HL-60/S4 (cell line): Measurements from ENCODE around the gene RASL10B.

ENCODE experiments used
- in situ Hi-C: fragments of 300-500 bp; cut with MboI; formaldehyde crosslinking; loops from 2 replicates; pipeline ENCODE4 v1.14.3; 2022; ENCODE audit warnings: low sequenced_read_pairs

RASL10B gene

DNA sequence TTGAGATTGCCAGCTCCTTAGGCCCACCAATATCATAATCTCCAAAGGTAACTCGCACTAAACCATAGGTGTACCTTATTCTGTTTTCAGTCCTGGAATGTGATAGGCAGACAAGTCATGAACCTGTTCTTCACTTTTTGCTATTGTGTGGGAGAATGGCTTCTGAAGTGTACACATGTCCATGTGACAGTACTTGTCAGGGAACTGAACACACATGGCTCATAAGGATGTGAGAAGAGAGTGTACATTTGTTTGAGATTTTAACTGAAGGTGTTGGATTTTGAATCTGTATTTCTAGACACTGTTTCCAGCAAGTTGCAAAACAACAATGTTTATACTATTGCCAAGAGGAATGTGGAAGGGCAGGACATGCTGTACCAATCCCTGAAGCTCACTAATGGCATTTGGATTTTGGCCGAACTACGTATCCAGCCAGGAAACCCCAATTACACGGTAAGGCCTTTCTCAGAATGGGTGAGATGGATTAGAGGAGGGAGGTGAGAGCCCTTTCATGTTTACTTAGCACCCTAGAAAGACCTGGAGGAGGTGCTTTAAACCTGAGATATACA, 14.5 kb upstream of the RASL10B start:
- in situ Hi-C loops: no loop called here

DNA sequence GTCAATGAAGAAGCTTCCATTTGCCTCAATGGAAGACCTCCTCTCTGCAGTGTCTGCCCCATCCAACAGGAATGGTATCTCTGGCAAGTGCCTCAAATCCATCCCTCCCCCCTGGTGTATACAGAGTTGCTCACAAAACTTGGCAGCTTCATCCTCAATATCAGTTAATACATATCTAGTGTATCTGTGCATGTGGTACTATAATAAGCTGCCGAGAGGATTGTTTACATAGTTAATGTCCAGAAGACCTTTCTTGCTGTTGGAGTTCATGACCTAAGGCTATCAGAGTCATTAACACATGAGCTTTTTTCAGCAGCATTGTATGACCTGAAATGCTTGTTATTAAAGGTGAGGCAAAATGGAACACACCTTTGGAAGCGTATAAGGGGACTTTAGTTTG, 14.0 kb upstream of the RASL10B start:
- in situ Hi-C loops: no loop called here

DNA sequence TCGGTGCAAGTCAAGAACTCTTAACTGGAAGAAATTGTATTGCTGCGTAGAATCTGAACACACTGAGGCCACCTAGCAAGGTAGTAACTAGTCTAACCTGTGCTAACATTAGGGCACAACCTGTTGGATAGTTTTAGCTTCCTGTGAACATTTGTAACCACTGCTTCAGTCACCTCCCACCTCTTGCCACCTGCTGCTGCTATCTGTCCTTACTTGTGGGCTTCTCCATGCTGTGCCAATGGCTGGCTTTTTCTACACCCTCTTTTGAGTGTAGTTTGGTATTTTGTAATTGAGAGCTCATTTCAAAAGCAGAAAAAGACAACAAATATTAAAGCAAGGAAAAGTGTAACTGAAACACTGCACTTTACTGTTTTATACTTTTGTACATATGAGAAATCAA, 7.7 kb upstream of the RASL10B start:
- in situ Hi-C loops: no loop called here

DNA sequence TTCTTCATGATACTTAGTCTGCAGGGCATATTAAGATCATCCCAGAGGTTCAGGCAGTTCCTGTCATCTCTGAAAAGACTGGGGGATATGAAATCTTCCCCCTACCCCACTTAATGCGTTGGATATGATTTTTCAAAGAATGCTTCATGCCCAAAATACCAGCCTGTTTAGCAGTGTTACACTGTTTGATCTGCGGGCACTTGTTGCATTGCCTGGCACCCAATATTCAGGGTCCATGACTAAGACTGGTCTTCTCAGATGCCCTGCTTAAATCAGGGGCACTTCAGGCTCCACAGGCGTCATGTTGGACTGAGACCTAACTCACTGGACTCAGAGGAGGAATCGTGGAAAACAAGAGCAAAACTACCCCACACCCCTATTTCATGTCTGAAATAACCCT, 6.4 kb upstream of the RASL10B start:
- in situ Hi-C loops: loop anchor here (25.0 kb wide), 1 partner anchor 563 kb away; no protein-coding TSS in a partner anchor

DNA sequence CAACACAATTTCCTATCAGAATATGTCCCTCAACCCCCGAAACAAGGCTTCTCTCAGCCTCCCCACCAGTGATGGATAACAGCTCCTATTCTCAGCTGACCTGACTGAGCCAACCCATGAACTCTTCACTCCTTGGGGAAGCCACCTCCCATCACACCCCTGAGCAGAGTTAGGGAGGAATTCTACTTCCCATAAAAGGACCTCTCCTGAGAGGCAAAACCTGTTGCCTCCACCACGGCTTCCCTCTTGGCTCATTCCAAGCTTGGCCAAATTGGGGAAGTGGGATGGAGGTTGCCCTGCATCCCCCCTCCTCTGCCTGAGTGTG, 5.7 kb upstream of the RASL10B start:
- in situ Hi-C loops: loop anchor here (25.0 kb wide), 1 partner anchor 563 kb away; no protein-coding TSS in a partner anchor

DNA sequence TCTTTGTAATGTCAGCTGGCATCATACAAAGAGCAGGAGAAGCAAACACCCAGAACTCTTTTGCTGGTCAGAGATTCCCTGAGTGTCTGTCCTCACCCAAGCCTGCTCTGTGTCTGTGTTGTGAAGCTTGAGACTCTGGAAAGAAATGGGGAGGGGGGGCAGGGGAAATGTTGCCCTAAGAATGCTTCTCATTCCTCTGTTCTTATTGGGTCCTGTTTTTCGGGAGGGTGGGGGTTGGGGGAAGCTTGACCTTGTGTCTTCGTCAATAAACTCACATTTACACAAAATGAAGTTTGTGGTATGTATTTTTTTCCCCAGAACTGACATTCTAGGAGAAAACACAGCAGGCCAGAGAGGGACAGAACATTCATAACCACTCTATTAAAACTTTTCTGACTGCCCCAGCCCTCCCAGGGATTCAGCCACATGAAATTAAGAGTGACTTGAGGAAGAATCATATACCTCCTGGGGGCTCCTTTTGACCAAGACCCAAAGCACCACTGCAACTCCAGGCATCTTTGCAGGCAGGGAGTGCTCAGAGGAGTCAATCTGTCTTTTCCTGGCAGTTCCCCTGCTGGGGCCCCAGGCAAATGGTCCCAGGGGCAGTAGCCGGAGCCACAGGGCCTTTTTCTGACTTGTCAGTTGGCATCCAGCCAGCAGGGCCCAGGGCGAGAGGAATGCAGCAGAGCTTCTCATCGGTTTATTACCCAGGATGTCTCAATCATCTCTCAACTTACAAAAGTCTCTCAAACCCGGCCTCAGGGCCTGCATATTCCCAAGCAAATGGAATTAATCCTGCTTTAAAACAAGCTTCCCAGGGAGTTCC, 5.1 kb upstream of the RASL10B start:
- in situ Hi-C loops: loop anchor here (25.0 kb wide), 1 partner anchor 564 kb away; no protein-coding TSS in a partner anchor

DNA sequence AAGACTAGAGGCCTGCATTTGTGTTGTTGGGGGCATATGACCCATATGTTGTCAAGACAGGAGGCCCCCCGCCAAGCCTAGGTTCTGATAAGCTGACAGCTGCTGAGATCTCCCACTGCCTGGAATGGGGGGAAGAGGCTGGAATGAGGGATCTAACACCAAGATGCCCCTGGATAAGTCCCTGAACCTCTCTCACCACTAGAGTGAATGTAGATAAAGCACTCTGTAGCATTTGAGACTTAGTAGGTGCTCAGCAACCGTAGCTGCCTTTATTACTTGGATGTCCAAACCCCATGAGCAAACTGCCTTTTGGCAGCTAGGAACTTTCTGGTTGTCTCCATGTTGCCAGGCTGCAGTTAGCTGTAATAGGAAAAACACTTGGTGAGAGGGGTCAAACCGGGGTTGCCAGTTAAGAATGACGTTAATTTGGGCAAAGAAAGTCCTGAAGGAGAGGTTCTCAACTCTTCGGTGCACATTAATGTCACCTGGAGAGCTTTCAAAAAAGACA, 4.4 kb upstream of the RASL10B start:
- in situ Hi-C loops: loop anchor here (25.0 kb wide), 1 partner anchor 565 kb away; no protein-coding TSS in a partner anchor

DNA sequence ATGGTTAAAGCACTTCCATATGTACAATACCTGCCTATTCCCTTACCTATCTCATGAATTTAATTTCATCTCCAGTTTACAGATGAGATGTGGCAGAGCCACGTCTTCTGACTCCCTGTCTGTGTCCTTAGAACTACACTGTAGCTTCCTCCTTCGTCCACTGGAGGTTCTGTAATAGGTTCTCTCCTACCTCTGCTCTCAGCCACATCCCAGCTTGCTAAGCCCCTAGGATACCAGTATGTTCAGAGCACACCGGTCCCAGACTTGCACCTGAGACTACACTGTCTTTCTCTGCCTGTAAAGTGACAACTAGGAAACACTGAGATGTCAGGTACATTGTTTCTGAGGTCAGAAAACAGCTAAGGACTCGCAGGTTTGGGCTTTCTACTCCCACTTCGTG, 3.8 kb upstream of the RASL10B start:
- in situ Hi-C loops: loop anchor here (25.0 kb wide), 1 partner anchor 565 kb away; no protein-coding TSS in a partner anchor

DNA sequence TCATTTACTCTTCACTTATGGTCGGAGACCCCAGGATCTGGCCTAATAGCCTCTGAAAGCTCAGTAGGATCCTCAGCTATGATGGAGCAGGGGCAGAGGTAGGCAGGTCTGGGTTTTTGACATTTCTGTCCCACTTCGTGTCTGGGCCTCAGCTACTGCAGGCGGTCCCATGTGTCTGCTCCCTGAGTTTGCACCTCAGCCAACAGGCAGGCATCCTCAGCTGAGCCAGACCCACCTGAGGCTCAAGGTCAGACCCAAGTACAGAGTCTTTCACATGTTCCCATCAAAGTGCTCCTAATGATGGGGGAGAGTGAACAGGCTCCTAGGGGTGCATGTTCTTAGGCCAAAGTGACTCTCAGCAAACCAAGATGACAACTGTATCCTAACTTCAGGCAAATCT, 2.9 kb upstream of the RASL10B start:
- in situ Hi-C loops: loop anchor here (25.0 kb wide), 1 partner anchor 566 kb away; no protein-coding TSS in a partner anchor

DNA sequence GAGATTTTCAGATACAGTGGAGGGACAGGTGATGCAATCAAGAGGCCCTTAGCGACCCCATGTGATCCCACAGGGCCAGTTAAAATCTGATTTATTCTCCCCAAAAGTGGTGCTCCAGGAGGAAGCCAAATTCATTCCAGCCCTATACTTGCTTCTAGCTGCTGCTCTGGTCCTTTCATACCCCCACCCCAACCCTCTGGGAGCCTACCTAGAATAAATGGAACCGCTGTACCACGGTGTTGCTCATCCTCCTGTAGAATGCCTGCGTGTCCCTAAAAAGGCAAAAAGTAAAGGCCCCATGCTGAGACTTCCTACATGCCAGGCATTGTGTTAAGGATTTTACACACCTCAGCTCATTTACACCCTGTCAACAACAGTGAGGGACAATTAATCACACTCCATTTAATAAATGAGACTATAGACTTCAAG, 2.0 kb upstream of the RASL10B start:
- in situ Hi-C loops: loop anchor here (25.0 kb wide), 1 partner anchor 567 kb away; no protein-coding TSS in a partner anchor

DNA sequence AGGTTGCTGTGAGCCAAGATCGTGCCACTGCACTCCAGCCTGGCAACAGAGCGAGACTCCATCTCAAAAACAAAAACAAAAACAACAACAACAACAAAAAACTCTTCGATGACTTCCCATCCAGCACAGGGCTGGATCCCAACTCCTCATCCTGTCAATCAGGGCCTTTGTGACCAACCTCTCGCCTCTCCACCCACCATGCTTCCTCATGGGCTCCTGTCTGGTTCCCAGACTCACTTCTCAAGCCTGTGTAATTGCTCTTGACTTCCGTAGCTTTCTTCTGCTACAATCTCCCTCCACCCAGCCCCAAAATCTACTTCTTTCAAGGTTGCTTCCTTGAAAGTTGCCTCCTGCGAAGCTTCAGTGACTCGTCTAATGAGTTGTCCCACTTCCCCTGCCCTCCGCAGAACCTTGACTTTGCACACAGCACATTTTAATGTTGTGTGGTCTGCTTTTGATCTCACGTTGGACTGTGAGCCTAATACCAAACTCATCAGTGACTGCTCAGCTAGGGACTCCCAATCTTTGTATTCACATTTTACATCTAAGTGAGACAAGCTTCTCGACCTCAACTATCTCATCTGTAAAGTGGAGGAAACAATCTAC, 936 bp upstream of the RASL10B start:
- in situ Hi-C loops: loop anchor here (10.0 to 25.0 kb wide), 2 partner anchors 126 to 568 kb away; no protein-coding TSS in a partner anchor

DNA sequence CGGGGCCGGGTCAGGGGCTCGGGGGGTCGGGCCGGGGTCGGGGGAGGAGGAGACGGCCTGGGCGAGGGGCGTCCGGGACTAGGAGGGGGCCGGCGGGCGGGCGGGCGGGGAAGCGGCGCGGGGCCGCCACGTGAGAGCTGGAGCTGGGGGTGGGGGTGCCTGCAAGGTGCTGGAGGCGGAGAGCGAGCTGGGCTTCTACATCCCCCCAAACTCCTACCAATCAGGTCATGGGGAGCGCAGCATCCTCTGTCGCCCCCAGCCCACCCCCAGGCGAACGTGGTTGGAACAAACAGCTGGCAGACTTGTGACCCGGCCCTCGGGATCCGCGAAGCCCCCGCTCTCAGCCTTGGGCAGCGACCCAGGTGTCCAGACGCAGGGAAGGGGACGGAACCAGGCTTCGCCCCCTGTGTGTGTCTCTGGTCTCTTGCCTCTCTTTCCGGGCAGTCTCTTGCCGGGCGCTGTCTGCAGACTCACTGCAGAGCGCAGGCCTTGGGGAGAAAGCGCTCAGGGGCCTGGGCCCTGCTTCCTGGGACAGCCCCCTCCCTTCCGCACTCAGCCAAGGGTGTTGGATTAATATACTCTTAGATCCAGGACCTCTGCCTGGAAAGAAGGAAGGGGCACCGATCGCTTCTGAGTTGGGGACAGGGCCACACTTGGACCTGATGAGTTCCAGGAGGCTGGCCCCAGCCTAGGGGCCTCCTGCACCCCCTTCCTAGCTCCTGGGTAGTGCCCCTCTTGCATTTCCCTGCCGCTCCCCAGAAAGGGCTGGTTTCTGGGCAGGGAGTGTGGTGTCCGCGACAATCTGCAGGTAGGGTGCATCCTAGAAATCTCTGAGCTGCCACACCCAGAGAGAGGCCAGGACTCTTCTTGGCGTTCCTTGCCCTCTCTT, 722 bp downstream of the RASL10B start:
- in situ Hi-C loops: loop anchor here (10.0 to 25.0 kb wide), 2 partner anchors 127 to 570 kb away; no protein-coding TSS in a partner anchor

DNA sequence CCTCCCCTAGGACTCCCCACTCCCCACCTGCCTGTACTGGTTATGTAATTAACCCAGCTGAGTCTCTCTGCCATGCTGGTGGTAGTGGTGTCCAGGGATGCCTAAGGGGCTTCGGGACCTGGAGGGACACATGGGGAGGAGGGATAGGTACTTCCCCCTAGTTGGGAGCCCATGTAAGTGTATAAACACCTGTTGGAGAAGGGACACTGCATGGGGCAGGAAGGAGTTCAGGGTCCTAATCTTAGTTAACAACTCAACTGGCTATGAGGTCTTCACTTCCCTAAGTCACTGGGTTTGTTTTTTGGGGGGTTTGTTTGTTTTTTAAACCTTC, 1.3 kb downstream of the RASL10B start:
- in situ Hi-C loops: loop anchor here (10.0 to 25.0 kb wide), 2 partner anchors 128 to 570 kb away; no protein-coding TSS in a partner anchor

DNA sequence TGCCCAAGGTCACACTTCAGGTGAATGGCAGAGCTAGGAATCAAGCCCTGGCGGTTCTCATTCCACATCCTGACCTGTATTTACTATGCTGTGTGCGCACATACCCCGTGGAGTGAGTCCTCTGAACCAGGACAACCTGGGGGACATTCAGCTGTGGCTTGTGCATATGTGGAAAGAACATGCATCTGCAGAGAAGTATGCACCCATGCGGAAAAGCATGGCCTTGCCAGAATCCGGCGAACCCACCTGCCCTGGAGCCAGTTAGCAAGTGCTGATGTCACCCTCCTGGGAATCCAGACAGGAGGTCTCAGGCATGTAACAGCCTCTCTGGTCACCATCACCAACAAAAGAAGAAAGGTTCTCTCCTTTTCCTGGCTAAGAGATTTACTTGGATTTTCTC, 1.9 kb downstream of the RASL10B start:
- in situ Hi-C loops: loop anchor here (10.0 to 25.0 kb wide), 2 partner anchors 129 to 571 kb away; no protein-coding TSS in a partner anchor

DNA sequence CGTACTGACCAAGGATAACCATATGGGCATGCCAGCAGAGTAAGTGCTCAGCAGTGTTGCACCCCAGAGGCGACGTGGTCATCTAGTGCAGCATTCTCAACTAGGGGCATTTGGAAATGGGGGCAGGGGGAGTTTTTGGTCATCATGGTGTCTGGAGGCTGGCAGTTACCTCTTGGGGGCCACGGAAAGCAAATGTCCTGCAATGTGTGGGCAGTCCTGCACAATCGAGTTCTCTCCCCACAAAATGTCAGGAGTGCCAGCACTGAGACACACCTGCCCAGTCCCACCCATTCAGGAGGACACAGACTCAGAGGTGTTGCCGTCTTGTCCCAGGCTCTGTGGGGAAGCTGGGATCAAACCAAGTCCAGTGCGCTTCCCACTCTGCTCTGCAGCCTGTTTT, 3.0 kb downstream of the RASL10B start:
- in situ Hi-C loops: loop anchor here (10.0 to 25.0 kb wide), 2 partner anchors 130 to 572 kb away; no protein-coding TSS in a partner anchor

DNA sequence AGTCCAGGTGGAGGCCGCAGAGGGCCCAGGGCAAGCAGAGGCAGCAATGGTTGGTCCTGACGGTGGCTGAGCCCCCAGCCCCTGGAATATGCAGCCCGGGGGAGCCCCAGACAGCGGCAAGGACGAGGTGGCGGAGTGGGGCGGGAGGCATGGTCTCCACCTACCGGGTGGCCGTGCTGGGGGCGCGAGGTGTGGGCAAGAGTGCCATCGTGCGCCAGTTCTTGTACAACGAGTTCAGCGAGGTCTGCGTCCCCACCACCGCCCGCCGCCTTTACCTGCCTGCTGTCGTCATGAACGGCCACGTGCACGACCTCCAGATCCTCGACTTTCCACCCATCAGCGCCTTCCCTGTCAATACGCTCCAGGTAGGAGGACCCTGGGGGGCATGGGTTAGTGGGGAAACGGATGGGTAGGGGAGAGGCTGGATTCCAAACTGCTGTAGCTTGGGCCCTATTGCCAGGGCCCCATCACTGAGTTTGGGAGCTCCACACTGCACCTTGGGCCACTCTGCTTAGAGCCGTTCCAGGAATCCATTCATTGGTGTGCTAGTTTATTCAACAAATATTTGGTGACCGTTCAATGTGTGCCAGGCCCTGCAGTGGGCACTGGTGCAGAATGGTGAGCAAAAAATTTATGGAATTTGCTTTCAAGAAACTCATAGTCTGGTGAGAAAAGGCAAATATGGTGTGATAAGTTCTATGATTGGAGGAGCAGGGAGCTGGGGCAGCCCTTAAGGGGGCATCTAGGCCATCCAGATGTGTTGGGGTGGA, 3.8 kb downstream of the RASL10B start:
- in situ Hi-C loops: loop anchor here (10.0 to 25.0 kb wide), 2 partner anchors 130 to 573 kb away; no protein-coding TSS in a partner anchor

DNA sequence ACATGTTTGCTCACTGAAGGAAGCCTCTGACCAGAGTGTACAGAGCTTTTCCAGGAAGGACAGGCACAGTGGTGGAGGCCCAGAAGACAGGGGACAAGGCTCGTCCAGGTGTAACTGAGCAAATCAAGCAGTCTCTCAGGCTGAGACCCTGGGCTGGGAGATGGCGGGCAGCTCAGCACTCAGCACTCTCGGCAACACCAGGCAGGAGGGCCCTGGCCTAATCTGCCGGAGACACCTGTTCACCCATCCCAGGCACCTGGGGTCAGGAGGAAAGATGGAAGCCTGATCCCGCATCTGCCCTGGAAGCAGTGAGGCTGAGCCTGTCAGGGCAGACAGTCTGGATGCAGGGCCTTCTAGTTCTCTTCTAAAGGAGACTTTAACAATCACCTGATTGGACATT, 4.8 kb downstream of the RASL10B start:
- in situ Hi-C loops: loop anchor here (10.0 to 25.0 kb wide), 2 partner anchors 131 to 574 kb away; no protein-coding TSS in a partner anchor

DNA sequence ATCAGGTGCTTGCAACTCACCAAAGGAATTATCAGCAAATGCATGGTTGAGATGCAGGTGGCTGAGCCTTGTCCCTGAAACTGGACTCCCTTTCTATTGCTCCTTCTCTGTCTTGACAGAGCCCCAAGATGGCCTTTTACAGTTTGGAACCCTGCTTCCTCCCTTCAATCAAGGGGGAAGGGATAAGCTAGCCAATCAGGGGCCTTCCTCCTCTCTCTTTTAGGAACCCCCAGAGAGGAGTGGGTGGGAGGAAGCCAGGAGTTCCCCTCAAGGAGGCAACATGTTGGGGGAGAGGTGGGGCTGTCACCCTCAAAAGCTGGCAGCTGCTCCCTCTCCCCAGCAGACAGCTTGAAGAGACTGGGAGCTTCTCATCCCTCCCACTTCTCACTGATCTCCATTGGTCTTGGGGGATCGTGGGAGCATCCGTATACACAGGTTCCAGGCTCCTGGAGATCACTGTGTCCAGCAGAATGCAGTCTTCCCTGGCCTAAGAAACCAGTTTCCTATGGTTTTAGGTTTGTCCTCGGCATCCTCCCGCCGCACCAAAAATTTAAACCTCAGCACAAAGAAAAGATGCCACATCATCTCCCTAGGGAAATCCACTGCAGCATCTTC, 7.2 kb downstream of the RASL10B start:
- in situ Hi-C loops: loop anchor here (10.0 to 25.0 kb wide), 2 partner anchors 134 to 576 kb away; no protein-coding TSS in a partner anchor

DNA sequence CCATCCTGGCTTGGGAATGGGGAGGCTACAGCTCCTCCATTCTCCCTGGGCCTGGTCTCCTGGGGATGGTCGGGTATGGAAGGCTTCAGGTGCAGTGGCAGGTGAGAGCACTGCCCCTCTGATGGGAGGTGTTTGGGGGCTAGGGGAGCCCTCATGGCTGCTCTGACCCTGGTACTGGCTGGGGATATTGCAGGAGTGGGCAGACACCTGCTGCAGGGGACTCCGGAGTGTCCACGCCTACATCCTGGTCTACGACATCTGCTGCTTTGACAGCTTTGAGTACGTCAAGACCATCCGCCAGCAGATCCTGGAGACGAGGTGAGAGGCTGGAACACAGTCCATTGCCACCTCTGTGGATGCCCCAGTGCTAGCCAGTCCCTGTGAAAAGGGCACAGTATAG, 8.8 kb downstream of the RASL10B start:
- in situ Hi-C loops: loop anchor here (25.0 kb wide), 1 partner anchor 578 kb away; no protein-coding TSS in a partner anchor
